Left colon (tissue), 2 donors: ENCODE results near the gene CNN1. TPM values are rescaled to one million over a fixed set of nuclear protein-coding genes. Genes with fewer than 3 reads are reported as not detected.

Source experiments
- ATAC-seq: fragments of 200-7000 bp; cut with Tn5 transposase; one replicate; pipeline ENCODE4 v1.9.1; 2020; ENCODE audit warnings: mild to moderate bottlenecking, moderate library complexity
- DNase-seq, 2 donors: peaks; one replicate each; pipeline ENCODE4 v3.0.0-alpha.2; 2020
- intact Hi-C, 2 donors: fragments of 100-400 bp; cut with DNase I in 1 of 2; cut with micrococcal nuclease in 1 of 2; formaldehyde crosslinking; loops; one replicate each; pipeline versions ENCODE4 v1.11.2 to v1.14.0; 2022; cut with DNase I, micrococcal nuclease
- total RNA-seq, 2 donors: library from RNA; stranded (reverse); fragmentation: NEBNext Ultra II Directional; extraction: Animal tissue kit (Norgen Biotek cat#: 25700); gene quantifications; one replicate each; pipeline ENCODE4 v1.2.1, GENCODE V29; 2021
- donor health status: DM: no; HTN: no; CAD: no.
- donor health status: DM: yes; HTN: yes; CAD: no.

CNN1 gene
- total RNA-seq, 2 donors from 2014 or later = 6.9 to 254 TPM

DNA sequence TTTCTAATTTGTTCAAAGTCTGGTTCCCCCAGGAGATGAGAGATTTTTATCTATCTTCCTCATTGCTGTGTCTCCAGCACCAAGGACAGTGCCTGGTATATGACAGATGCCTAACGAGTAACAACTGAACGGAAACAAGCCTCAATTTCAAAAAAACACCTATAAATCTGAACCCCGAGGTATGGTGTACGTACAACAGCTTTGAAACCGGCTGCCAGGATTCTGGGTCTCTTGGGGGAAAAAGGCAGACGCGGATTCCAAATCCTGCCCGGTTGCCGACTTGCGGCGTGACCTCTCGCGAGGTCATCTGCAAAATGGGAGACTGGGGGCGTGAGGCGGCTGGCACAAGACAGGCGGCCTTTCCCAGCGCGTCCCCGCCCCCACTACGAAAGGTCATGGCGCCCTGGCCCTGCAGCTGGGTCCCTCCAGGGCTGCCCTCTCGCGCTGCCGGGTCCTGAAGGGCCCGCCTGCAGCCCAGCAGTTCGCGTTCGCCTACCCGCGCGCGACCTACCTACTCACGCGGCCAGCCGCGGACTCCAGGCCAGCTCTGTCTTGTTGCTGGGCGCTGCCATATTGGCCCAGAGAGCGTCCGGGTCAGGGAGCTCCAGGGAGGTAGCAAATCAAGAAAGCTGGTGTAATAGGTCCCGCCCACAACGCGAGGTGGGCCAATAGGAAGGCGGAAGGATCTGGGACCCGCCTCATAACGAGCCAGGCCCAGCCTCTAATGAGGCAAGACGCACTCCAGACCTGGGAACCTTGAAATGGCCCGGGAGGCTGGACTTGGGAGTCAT lies 9.9 kb upstream of the CNN1 start, which contains the start of gene ECSIT:
ECSIT (minus strand) TSS at position 584 of the 791 bp plus-strand sequence. CDS start 9,964 bp downstream, outside the sequence.
- intact Hi-C loops = no loop called here
- ATAC-seq (peak; percentile 97), DNase-seq (peak; percentile 98)

DNA sequence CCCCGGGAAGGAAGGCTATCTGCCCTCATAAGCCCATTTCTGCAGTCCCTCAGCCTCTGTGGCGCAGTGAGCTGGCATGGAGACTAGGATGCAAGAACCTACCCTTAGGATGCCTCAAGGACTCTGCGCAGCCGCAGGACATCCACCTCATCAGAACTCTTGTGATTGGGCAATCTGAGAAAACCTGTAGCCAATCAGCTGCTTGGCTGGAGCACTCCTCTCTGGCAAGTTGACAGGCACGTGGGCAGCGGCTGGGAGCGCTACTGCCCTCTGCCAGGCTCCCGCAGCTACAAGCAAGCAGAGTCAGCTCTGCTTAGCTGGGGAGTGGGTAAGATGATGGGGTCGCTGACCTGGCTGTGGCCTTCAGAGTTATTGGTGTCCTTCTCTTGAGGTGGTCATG lies 8.2 kb upstream of the CNN1 start:
- intact Hi-C loops = no loop called here
- DNase-seq = peak; percentile 77 to 87
- peak; percentile 46 for ATAC-seq

DNA sequence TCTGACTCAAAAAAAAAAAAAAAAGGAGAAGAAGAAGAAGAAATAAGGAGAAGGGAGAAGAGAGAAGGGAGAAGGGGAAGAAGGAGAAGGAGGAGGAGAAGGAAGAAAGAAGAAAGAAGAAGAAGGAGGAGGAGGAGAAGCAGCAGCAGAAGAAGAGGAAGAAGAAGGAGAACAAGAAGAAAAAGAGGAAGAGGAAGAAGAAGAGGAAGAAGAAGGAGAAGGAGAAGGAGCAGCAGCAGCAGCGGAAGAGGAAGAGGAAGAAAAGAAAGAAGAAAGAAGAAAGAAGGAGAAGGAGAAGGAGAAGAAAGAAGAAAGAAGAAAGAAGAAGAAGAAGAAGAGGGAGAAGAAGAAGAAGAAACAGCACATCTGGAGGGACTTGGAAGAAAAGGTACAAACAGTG lies 4.1 kb upstream of the CNN1 start:
- DNase-seq (no peak), ATAC-seq (no peak)
- intact Hi-C loops = no loop called here

DNA sequence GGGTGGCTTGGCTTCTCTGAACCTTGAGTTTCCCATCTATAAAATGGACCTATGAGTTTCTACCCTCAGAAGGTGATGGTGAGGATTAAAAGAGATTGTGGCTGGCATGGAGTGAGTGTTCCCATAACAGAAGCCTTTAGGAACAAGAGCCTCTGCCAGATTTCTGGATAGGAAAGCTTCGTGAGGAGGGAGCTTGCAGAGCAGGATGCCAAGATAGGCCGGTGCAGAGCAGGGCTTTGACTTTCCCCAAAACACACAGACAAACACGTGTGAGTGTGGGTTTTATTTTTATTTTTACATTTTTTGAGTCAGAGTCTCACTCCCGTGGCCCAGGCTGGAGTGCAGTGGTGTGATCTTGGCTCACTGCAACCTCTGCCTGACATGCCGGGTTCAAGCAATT lies 3.7 kb upstream of the CNN1 start:
- intact Hi-C loops = no loop called here
- ATAC-seq = no peak
- DNase-seq = no peak

DNA sequence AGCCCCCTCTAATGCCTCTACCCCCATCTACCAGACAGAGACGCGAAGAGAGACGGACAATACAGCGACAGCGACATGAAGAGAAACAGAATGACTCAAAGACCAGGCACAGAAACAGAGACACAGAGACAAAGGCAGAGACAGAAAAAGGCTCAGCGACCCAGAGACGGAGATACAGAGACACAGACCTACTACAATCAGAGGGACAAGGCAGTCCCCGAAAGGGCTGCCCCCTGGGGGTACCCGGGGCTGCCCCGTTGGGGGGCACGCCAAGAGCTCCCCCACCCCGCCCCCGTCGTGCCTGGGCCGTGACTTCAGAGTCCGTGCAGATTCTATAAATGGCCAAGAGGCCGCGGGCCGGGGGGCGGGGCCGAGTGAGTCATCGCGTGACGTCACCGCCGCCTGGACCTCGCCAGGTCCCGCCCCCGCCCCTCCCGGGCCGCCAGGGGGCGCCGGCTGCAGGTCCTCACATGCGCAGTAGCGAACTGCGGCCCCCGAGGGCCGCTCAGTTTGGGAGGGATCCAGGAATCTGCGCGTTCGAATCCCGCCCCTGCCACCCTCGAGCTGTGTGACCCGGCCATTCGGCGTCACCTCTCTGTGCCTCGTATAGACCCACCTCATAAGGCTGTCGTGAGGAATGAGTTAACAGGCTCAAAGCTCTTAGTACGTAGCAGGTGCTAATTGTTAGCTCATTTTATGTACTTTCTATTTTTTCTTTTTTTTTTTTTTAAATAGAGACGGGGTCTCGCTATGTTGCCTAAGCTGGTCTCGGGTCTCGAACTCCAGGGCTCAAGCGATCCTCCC lies 2.7 kb upstream of the CNN1 start:
- DNase-seq (peak; percentile 80 to 92), ATAC-seq (peak; percentile 88)
- intact Hi-C loops = no loop called here

DNA sequence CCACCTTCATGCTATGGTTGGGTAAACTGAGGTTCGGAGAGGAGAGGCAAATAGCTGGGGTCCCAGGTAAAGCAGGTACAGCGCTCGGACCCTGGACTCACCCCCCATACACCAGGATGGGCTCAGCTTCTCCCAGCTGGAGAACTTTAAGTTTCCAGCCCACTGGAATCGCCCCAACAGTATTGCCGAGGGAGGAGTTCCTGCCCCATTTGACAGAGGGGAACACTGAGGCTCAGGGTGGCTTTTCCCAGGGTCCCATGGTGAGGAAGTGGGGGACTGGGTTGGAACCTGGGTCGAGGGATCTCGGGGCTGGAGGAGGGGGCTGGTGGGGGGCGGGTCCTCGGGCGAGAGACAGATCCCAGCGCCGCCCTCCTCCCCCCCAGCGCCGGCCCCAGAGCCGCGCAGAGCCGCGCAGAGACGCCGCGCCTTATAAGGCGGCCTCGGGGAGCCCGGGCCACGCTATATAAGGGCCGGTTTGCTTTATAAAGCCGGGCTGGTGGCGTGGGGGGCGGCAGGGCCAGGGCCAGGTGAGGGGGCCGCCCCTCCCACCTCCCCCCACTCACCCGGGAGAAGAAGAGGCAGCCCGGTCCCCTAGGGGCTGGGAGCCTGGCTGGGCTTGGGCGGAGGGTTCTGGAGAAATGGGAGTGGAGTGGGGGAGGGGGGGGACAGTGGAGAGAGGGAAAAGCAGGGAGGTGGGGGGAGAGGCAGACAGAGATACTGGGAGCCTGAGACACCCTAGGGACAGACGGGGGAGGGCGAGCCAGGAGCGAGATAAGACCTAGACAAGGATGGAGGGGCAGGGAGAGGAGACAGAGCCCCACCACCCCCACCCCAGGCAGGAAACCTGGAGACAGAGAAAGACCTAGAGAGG lies 1.1 kb downstream of the CNN1 start:
- intact Hi-C loops = no loop called here
- ATAC-seq = peak; percentile 16
- DNase-seq = peak; percentile 26 to 63

DNA sequence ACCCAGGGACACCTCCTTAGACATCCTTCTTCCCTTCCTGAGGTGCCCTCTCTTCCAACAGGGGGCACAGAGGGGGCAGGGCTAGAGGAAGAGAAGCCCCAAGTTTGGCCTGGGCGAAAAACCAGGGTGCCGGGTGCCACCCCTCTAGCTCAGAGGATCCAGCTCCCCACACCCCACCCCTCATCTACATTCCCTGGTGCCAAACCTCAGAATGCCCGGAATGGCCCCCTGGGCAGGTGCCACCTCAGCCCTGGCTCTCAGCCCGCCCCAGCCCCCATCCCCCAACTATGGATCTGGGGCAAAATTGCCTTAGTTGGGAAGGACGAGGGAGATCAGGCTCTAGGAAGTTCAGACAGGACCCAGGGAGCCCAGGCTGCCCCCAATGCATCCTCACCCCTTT lies 2.0 kb downstream of the CNN1 start:
- ATAC-seq (no peak), DNase-seq (no peak)
- intact Hi-C loops = no loop called here

DNA sequence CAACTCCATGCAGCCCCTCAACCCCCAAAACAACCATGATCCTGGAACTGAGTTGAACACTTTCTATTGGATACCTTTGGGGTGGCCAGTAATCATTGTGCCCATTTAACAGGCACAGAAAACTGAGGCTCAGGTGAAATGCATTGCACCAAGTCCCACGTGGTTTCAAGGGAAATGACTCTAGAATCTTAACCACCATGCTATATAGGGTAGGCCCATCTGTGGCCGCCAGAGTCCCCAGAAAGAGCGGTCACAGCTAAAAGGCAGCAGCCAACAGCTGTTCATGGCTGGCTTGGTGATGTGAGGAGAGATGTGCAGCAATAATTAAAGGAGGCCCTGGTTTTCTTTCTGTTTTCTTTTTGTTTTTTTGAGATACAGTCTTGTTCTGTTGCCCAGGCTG lies 2.6 kb downstream of the CNN1 start:
- ATAC-seq (no peak), DNase-seq (no peak)
- intact Hi-C loops = no loop called here

DNA sequence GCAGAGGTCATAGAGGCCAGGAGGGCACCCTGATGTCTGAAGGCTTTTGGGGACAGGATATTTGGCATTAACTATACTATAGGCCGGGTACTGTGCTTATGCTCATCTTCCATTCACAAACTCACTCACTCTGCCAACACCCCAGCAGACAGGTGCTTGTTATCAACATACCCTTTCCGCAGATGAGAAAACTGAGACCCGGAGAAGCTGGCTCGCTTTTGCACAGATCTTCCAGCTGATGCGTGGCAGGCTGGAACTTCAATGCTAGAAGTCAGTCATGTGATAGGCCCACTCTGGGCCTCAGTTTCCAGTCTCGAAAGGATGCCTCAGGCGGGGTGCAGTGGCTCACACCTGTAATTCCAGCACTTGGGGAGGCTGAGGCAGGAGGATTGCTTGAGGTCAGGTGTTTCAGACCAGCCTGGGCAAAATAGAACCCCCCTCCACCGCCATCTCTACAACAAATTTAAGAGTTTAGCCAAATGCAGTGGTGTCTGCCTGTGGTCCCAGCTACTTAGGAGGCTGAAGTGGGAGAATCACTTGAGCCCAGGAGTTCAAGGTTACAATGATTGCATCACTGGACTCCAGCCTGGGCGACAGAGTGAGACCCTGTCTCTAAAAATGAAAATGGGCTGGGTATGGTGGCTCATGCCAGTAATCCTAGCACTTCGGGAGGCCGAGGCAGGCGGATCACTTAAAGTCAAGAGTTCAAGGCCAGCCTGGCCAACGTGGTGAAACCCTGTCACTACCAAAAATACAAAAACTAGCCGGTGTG lies 9.5 kb downstream of the CNN1 start:
- no peak for DNase-seq
- intact Hi-C loops = no loop called here

DNA sequence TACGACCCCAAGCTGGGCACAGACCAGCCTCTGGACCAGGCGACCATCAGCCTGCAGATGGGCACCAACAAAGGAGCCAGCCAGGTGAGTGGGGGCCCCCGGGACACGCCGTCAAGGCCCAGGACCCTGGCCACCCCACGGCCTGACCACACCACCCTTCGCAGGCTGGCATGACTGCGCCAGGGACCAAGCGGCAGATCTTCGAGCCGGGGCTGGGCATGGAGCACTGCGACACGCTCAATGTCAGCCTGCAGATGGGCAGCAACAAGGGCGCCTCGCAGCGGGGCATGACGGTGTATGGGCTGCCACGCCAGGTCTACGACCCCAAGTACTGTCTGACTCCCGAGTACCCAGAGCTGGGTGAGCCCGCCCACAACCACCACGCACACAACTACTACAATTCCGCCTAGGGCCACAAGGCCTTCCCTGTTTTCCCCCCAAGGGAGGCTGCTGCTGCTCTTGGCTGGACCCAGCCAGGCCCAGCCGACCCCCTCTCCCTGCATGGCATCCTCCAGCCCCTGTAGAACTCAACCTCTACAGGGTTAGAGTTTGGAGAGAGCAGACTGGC lies 10.8 kb downstream of the CNN1 start:
- DNase-seq (no peak), ATAC-seq (no peak)
- intact Hi-C loops = no loop called here

More for the DNA sequence above, 9.5 kb downstream of the CNN1 start:
- no peak for ATAC-seq

DNA sequence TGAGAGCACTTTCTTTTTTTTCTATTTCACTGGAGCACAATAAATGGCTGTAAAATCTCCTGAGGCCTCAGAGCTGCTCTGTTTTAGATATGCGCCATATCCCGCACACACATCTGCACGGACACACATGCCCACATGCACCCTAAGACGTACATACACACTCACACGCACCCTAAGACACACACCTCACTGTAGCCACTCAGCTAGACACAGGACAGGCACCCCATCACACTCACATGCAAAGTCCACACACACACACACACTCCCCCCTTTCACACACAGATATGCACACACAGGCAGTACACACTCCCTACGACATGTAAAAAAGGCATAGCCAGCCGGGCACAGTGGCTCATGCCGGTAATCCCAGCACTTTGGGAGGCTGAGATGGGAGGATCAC lies 11.6 kb downstream of the CNN1 start:
- intact Hi-C loops = no loop called here
- DNase-seq (no peak), ATAC-seq (no peak)

DNA sequence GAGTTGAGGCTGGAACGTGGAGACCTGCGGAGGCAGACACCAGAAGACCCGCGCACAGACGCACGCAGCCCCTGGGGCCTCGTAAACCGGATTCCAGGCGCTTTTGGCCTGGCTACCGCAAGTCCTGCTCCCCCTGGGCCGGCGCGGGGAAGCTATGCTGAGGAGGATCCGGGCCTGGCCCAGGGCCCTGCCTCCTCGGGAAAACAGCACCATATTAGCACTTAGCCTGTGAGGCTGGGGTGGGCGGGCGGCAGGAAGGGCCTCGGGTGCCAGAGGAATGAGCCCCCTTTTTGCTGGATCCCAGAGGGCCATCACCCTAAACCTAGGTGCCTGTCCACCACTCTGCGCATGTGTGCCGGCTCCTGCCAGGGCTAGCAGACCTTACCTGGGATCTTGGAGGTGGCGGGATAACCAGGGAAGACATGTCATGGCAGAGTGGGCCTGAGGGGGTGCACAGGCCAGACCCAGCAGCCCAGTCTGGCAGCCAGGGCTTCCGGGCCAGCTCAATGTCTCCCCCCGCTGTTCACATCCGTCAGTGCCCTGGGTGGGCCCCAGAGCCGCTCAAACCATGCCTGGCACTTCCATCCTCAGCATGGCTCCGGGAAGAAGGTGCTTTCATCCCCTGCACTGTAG lies 13.1 kb downstream of the CNN1 start:
- ATAC-seq (peak; percentile 56), DNase-seq (peak in 1 of 2 donors; percentile 24)
- intact Hi-C loops = no loop called here

DNA sequence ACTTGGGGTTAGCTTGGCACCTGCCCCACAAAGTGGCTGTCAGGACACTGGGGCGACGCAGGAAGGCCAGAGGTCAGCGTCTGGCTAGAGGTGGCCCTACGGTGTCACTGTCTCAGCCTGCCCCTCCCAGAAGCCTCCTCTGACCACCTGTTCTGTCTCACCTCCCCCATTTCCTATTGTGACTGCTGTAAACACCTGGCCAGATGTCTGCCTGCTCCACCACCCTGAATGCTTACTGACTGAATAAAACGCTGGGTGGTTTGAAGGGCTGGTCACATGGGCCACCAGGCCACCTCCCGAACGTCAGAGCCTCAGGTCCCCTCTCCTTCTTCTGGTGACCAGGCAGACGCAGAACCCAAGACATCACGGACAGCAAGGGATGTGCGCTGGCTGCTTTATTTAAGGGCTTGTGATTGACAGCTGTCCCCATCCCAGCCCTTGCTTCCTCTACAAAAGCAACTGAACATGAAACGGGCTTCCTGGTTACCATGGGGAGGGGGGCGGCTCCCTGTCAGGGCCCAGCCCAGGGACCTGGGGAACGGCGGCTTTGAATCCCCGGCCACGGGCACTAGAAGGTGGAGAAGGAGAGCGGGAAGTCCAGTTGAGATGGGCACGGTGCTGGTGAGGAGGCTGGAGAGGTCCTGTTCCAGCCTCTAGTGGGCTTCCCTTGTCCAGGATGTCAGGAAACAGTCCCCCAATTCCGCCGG lies 14.2 kb downstream of the CNN1 start:
- DNase-seq = no peak
- peak; percentile 18 for ATAC-seq
- intact Hi-C loops = no loop called here

DNA sequence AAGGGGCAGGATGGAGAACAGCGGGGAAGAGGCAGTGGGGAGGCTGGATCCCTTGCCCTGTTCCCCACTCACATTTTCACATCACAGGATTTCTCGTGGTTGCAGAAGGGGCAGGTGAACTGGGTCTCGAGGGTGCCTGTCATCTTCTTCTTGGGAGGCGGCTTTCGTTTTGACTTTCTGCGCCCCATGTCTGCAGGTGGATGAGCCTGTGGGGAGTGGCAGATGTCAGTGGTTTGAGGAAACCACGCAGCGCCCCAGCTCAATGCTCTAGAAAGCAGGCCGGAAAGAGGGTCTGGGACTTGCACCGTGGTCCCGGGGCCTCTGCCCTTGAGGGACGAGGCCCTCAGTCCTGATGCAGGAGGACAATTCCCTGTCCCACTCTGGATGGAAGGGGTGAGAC lies 15.5 kb downstream of the CNN1 start:
- intact Hi-C loops = no loop called here
- DNase-seq = no peak

DNA sequence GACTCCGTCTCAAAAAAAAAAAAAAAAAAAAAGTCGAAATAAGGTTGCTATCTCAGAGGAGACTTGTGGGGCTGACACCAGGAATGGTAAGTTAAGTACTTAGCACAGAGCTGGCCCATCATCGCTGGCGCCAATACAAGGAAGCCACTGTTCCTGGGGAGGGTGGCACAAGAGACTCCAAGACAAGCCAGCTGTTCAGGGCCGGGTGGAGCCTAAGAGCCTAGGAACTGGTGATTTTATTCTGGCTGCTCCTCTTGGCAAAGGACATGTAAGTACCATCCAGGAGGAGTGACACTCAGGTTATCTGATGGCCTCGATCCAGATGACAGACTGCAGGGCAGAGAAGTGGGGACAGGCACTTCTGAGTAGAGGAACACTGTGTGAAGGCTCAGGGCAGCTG lies 16.6 kb downstream of the CNN1 start:
- no peak for ATAC-seq
- no peak for DNase-seq
- intact Hi-C loops = no loop called here

More for the DNA sequence above, 15.5 kb downstream of the CNN1 start:
- no peak for ATAC-seq

DNA sequence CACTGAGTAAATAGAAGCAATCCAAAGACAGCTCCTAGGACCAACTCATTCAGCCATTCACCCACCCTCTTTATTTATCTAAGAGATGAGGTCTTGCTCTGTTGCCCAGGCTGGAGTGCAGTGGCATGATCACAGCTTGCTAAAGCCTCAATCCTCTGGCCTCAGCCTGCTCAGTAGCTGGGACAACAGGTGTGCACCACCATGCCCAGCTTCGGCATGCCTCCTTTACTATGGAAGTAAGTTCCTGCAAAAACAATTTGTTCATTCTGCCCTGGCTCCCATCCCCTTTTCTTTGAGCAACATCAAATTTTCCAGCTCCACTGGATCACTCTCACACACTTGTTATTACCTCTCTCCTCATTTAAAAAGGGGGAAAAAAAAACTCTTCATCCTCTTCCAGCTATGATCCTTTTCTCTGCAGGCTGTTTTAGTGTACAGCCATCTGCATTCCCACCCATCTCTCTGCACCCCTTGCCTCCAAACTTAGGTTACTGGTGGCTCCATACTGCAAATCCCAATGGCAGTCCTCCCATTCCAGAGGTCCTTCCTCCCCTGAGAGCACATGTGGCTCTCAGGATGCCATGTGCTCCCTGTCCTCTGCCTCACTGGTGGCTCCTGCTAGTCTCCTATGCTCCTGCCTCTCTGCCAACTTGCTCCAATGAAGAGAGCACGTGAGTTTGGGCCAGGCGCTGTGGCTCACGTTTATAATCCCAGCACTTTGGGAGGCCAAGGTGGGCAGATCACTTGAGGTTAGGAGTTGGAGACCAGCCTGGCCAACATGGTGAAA lies 18.2 kb downstream of the CNN1 start:
- intact Hi-C loops = no loop called here
- DNase-seq (no peak), ATAC-seq (no peak)
